SK-N-SH (cell line): ENCODE data around the gene CBX7. TPM values are rescaled to one million over a fixed set of nuclear protein-coding genes. Genes with fewer than 3 reads are reported as not detected.

Experiments
- CTCF ChIA-PET: fragments of 300-600, 350-600 bp; formaldehyde crosslinking; extraction: SDS; loops from one replicate; lab custom pipeline; 2021; lab: Yijun Ruan, JAX
- POLR2A ChIA-PET: fragments of 350-600 bp; sonication (Branson Sonifier 250); formaldehyde crosslinking; extraction: SDS; loops from one replicate; lab custom pipeline; 2020; ENCODE audit warnings: antibody characterized with exemption, inconsistent platforms; lab: Yijun Ruan, JAX
- DNase-seq: peaks from one replicate; pipeline ENCODE4 v3.0.0; 2012
- H2AFZ ChIP-seq: fragments of 200-600 bp; sonication (generic); 2 replicates; pipeline ENCODE4 v1.8.1; 2016; ENCODE audit warnings: antibody characterized with exemption, mild to moderate bottlenecking, low read depth
- H3F3A ChIP-seq: fragments of 200-600 bp; sonication (generic); replicated peaks from 2 replicates; pipeline ENCODE3; 2016; ENCODE audit warnings: antibody characterized with exemption, mild to moderate bottlenecking; ENCODE audit not compliant: insufficient read depth
- H3K27ac ChIP-seq, 2 experiments: fragments of 200-500 bp in 1 of 2; fragments of 200-600 bp in 1 of 2; sonication (Bioruptor generic) in 1 of 2; sonication (generic), shearing (Covaris generic) in 1 of 2; 2 replicates each; pipeline versions ENCODE4 v1.5.1 to v1.6.1; 2014 to 2016; ENCODE audit warnings: low read depth in 2 of 2, inconsistent platforms in 1 of 2, low read length in 1 of 2, mild to moderate bottlenecking in 1 of 2, mixed read lengths in 1 of 2
- H3K27me3 ChIP-seq: fragments of 200-600 bp; sonication (generic), shearing (Covaris generic); 2 replicates; pipeline ENCODE4 v1.6.1; 2016; ENCODE audit warnings: mixed run types; ENCODE audit not compliant: insufficient read depth
- H3K36me3 ChIP-seq, 2 experiments: fragments of 200-500 bp in 1 of 2; fragments of 200-600 bp in 1 of 2; sonication (Bioruptor generic) in 1 of 2; sonication (generic) in 1 of 2; replicated peaks in 1 of 2; 2 replicates each; pipeline versions ENCODE3 to v1.5.1; 2014 to 2016; ENCODE audit warnings: low read length in 1 of 2, mild to moderate bottlenecking in 1 of 2; ENCODE audit not compliant: insufficient read depth in 2 of 2, control insufficient read depth in 1 of 2
- H3K4me1 ChIP-seq, 2 experiments: fragments of 200-500 bp in 1 of 2; fragments of 200-600 bp in 1 of 2; sonication (Bioruptor generic) in 1 of 2; sonication (generic), shearing (Covaris generic) in 1 of 2; 2 replicates each; pipeline versions ENCODE4 v1.5.1 to v1.6.1; 2014 to 2016; ENCODE audit warnings: low read depth in 1 of 2, low read length in 1 of 2, mixed run types in 1 of 2; ENCODE audit not compliant: insufficient read depth in 2 of 2, control insufficient read depth in 1 of 2
- H3K4me2 ChIP-seq: fragments of 200-600 bp; sonication (generic), shearing (Covaris generic); 2 replicates; pipeline ENCODE4 v1.6.1; 2017; ENCODE audit warnings: mixed run types
- H3K4me3 ChIP-seq, 2 experiments: fragments of 200-500 bp in 1 of 2; fragments of 200-600 bp in 1 of 2; sonication (Bioruptor generic) in 1 of 2; sonication (generic), shearing (Covaris generic) in 1 of 2; 2 replicates each; pipeline versions ENCODE4 v1.5.1 to v1.8.1; 2014 to 2016; ENCODE audit warnings: low read depth in 2 of 2, inconsistent platforms in 1 of 2, low read length in 1 of 2, mild to moderate bottlenecking in 1 of 2, mixed read lengths in 1 of 2, moderate library complexity in 1 of 2
- H3K79me2 ChIP-seq: fragments of 200-600 bp; sonication (generic); 2 replicates; pipeline ENCODE4 v1.8.1; 2017; ENCODE audit warnings: mild to moderate bottlenecking; ENCODE audit not compliant: insufficient read depth
- H3K9ac ChIP-seq: fragments of 200-600 bp; sonication (generic); 2 replicates; pipeline ENCODE4 v1.6.1; 2017; ENCODE audit warnings: mixed run types
- H3K9me2 ChIP-seq: fragments of 200-600 bp; sonication (generic); 2 replicates; pipeline ENCODE4 v1.6.1; 2017; ENCODE audit warnings: mixed run types
- H3K9me3 ChIP-seq: fragments of 200-600 bp; sonication (generic); 2 replicates; pipeline ENCODE4 v1.6.1; 2017; ENCODE audit warnings: mixed run types, mild to moderate bottlenecking, moderate library complexity
- H4K20me1 ChIP-seq: fragments of 200-600 bp; sonication (generic); 2 replicates; pipeline ENCODE4 v1.6.1; 2017; ENCODE audit warnings: mild to moderate bottlenecking, mixed run types; ENCODE audit not compliant: insufficient read depth
- CHD2 ChIP-seq: fragments of 150-350 bp; IDR thresholded peaks from 2 replicates; pipeline ENCODE4 v1.6.1; 2018; ENCODE audit warnings: low read length; ENCODE audit not compliant: partially characterized antibody
- CTCF ChIP-seq: fragments of 200-600 bp; sonication (generic); IDR thresholded peaks from 2 replicates; pipeline ENCODE4 v1.6.1; 2017; ENCODE audit warnings: antibody characterized with exemption, mild to moderate bottlenecking, moderate library complexity
- EP300 ChIP-seq, 2 experiments: IDR thresholded peaks; 2 replicates each; pipeline versions ENCODE4 v1.4.0 to v1.6.1; 2012; ENCODE audit warnings: borderline replicate concordance in 1 of 2, low read depth in 1 of 2, low read length in 1 of 2
- EZH2phosphoT487 ChIP-seq: fragments of 200-600 bp; sonication (generic); IDR thresholded peaks from 2 replicates; pipeline ENCODE4 v1.6.1; 2017; ENCODE audit warnings: low read depth, mixed run types, mild to moderate bottlenecking, antibody characterized with exemption, moderate library complexity, borderline replicate concordance
- FOXJ3 ChIP-seq: sonication (generic); formaldehyde crosslinking; IDR thresholded peaks from 2 replicates; pipeline ENCODE4 v1.5.1; 2020; ENCODE audit warnings: mild to moderate bottlenecking, missing genetic modification reagents
- FOXM1 ChIP-seq: IDR thresholded peaks from 2 replicates; pipeline ENCODE4 v1.4.0; 2012; ENCODE audit warnings: low read depth, mild to moderate bottlenecking
- GATA2 ChIP-seq: sonication (generic); formaldehyde crosslinking; IDR thresholded peaks from 2 replicates; pipeline ENCODE4 v1.5.0; 2020; ENCODE audit warnings: mild to moderate bottlenecking, missing genetic modification reagents
- JUND ChIP-seq: IDR thresholded peaks from 2 replicates; pipeline ENCODE4 v1.4.0; 2012
- MAX ChIP-seq: IDR thresholded peaks from 2 replicates; pipeline ENCODE4 v1.4.0; 2012; ENCODE audit warnings: low read depth
- MEF2A ChIP-seq: IDR thresholded peaks from 2 replicates; pipeline ENCODE4 v1.4.0; 2012; ENCODE audit warnings: low read depth, borderline replicate concordance
- PBX3 ChIP-seq: IDR thresholded peaks from 2 replicates; pipeline ENCODE4; 2012
- RAD21 ChIP-seq: IDR thresholded peaks from 2 replicates; pipeline ENCODE4 v1.6.1; 2012; ENCODE audit warnings: mild to moderate bottlenecking, low read length
- RCOR1 ChIP-seq: fragments of 150-350 bp; IDR thresholded peaks from 2 replicates; pipeline ENCODE4 v1.6.1; 2017; ENCODE audit warnings: antibody characterized with exemption, low read length
- RFX5 ChIP-seq: IDR thresholded peaks from 2 replicates; pipeline ENCODE4 v1.6.1; 2012; ENCODE audit warnings: mild to moderate bottlenecking, improper control_type of control experiment, low read length
- RXRA ChIP-seq: IDR thresholded peaks from 2 replicates; pipeline ENCODE4 v1.4.0; 2012; ENCODE audit warnings: low read depth, mild to moderate bottlenecking, borderline replicate concordance
- SMC3 ChIP-seq: IDR thresholded peaks from 2 replicates; pipeline ENCODE4 v1.6.1; 2012; ENCODE audit warnings: low read depth, low read length, improper control_type of control experiment
- TCF12 ChIP-seq: IDR thresholded peaks from 2 replicates; pipeline ENCODE4 v1.4.0; 2012
- USF1 ChIP-seq: IDR thresholded peaks from 2 replicates; pipeline ENCODE4 v1.4.0; 2012; ENCODE audit warnings: low read depth, borderline replicate concordance
- YY1 ChIP-seq: IDR thresholded peaks from 2 replicates; pipeline ENCODE4 v1.4.0; 2012; ENCODE audit warnings: low read depth, mild to moderate bottlenecking
- ZBTB33 ChIP-seq: IDR thresholded peaks from 2 replicates; pipeline ENCODE4 v1.4.0; 2012; ENCODE audit warnings: low read depth, borderline replicate concordance
- WGBS: methylation state at CpG from one replicate; pipeline ENCODE4 v1.1.6; 2017; ENCODE audit warnings: low lambda C conversion rate; 5-methylcytosine and 5-hydroxymethylcytosine counted together
- polyA plus RNA-seq, 3 experiments: library from polyadenylated mRNA; depleted of rRNA; stranded (reverse); fragments of >200 nt; gene quantifications; 2 replicates each; pipeline ENCODE4 v1.2.3, GENCODE V29; 2012

The CBX7 gene
- polyA plus RNA-seq, 1 of the 3 experiments (the other 2 are of a cell fraction): 2.3 TPM

- WGBS: 30% methylated on average over 2 of the region's 15 CpGs
- peak; percentile 90 for DNase-seq
- Histone ChIP-seq H3K9ac (no peak overlapping the region), H2AFZ (no peak overlapping the region), H3K27me3 (no peaks in the 10 kb centered on the region), H3K4me3 (no peak overlapping the region), H3K9me2 (no peaks in the 10 kb centered on the region), H3K27ac (no peak overlapping the region; a peak in 1 of 4 replicates), H3K4me2 (no peak overlapping the region), H3K79me2 (no peaks in the 10 kb centered on the region), H3K36me3 (no peaks in the 10 kb centered on the region), H3K4me1 (peaks cover 0 to 9% of the 10 kb centered on the region in 2 experiments; a peak in 1 of 4 replicates), H3K9me3 (no peaks in the 10 kb centered on the region), H3F3A (no peaks in the 10 kb centered on the region), H4K20me1 (no peaks in the 10 kb centered on the region)
- ChIA-PET POLR2A (interaction anchor here (1.2 kb wide), 1 partner anchor 177 kb away, joined by 4 read pairs; no protein-coding TSS in a partner anchor), CTCF (interaction anchor here (0.6 to 2.2 kb wide), 20 partner anchors 9 to 394 kb away, joined by 3 to 11 read pairs (median 4); no protein-coding TSS in a partner anchor)
- TF ChIP-seq SMC3 (peak; percentile 1; the same call in 1 of the 2 replicates), RCOR1 (no peak; the same call in 1 of the 2 replicates), RAD21 (peak; percentile 62), FOXM1 (no peak), CTCF (peak; percentile 47), PBX3 (no peak), TCF12 (no peak), CHD2 (no peak), RFX5 (no peak), RXRA (no peak), EP300 (IDR thresholded peaks at IDR 0.05; ENCODE audit: borderline replicate concordance in 1 of 2, low read depth in 1 of 2, low read length in 1 of 2) (no peak), FOXJ3 (no peak)
These were observed 17.2 kb downstream of the CBX7 start for GRCh38 chr22:39135092-39135896.

GRCh38 chr22:39134366-39135091 is 18.0 kb downstream of the CBX7 start:
- WGBS: 25% methylated on average over 4 of the region's 35 CpGs
- Histone ChIP-seq H3K4me3 (no peak overlapping the region), H3K4me1 (peaks cover 0 to 9% of the 10 kb centered on the region in 2 experiments; a peak in 1 of 4 replicates), H2AFZ (no peak overlapping the region), H3K27me3 (no peaks in the 10 kb centered on the region), H4K20me1 (no peaks in the 10 kb centered on the region), H3K9me2 (no peaks in the 10 kb centered on the region), H3K36me3 (no peaks in the 10 kb centered on the region), H3F3A (no peaks in the 10 kb centered on the region), H3K9ac (no peak overlapping the region), H3K79me2 (no peaks in the 10 kb centered on the region), H3K4me2 (no peak overlapping the region), H3K27ac (no peak overlapping the region), H3K9me3 (no peaks in the 10 kb centered on the region)
- CTCF ChIA-PET: interaction anchor here (1.1 to 2.2 kb wide), 12 partner anchors 8 to 369 kb away, joined by 3 to 11 read pairs (median 4); no protein-coding TSS in a partner anchor
- DNase-seq: no peak
- POLR2A ChIA-PET: interaction anchor here (1.2 kb wide), 1 partner anchor 178 kb away, joined by 4 read pairs; no protein-coding TSS in a partner anchor
- no peak for TF ChIP-seq TCF12
- TF ChIP-seq USF1: no peak
- TF ChIP-seq CHD2: no peak
- TF ChIP-seq JUND: no peak
- TF ChIP-seq FOXJ3: no peak
- no peak for TF ChIP-seq EZH2phosphoT487
- no peak for TF ChIP-seq MAX
- TF ChIP-seq ZBTB33: no peak
- no peak for TF ChIP-seq MEF2A
- TF ChIP-seq YY1: no peak
- no peak for TF ChIP-seq FOXM1
- no peak for TF ChIP-seq GATA2 (CRISPR knock-in tag)
- TF ChIP-seq RFX5: no peak
